Motor neuron (in vitro differentiated cells): ENCODE measurements around the gene POU2F2. TPM values are rescaled to one million over a fixed set of nuclear protein-coding genes. Genes with fewer than 3 reads are reported as not detected.

Experiments used
- ATAC-seq, 8 experiments: fragments of 200-7000 bp; cut with Tn5 transposase; replicated peaks in 6 of 8; 2 replicates each; pipeline ENCODE4 v1.8.0; 2021; ENCODE audit warnings: mild to moderate bottlenecking in 8 of 8, moderate library complexity in 8 of 8
- H3K27ac ChIP-seq, 2 donors: fragments of 250-450 bp; sonication (Bioruptor Pico); 2 replicates each; pipeline ENCODE4 v1.9.0; 2021; ENCODE audit warnings: antibody characterized with exemption in 2 of 2, mild to moderate bottlenecking in 2 of 2, moderate library complexity in 1 of 2
- H3K4me1 ChIP-seq, 2 donors: fragments of 250-450 bp; sonication (Bioruptor Pico); replicated peaks in 1 of 2; 2 replicates each; pipeline ENCODE4 v1.6.1; 2021; ENCODE audit warnings: antibody characterized with exemption in 2 of 2, mild to moderate bottlenecking in 2 of 2, moderate library complexity in 1 of 2
- H3K4me3 ChIP-seq, 5 donors: fragments of 250-450 bp; sonication (Bioruptor Pico); 2 replicates each; pipeline ENCODE4 v1.9.0; 2021; ENCODE audit warnings: antibody characterized with exemption in 5 of 5, mild to moderate bottlenecking in 5 of 5, moderate library complexity in 4 of 5
- WGBS, 10 experiments: fragments of 450-650 bp; shearing (Covaris generic); methylation state at CpG; one replicate each; pipeline ENCODE4 v1.0.0; 2022; 5-methylcytosine and 5-hydroxymethylcytosine counted together
- in situ Hi-C, 9 experiments: fragments of 400-800 bp; cut with MboI; loops; one replicate each; pipeline ENCODE4 v1.15.0; 2021; ENCODE audit warnings: low sequenced_read_pairs in 9 of 9, low pct_unique_long_range_greater_than_20kb in 2 of 9; ENCODE audit not compliant: unreplicated experiment in 9 of 9
- total RNA-seq, 8 experiments: library from RNA; unstranded; fragments of 300-600 nt; gene quantifications; 2 replicates each; pipeline versions ENCODE4 v1.2.3 to v1.2.4, GENCODE V29; 2022

POU2F2 gene
- total RNA-seq, 8 experiments from 2014 or later, result 0.54 to 30.6 (median 7.7) TPM

DNA sequence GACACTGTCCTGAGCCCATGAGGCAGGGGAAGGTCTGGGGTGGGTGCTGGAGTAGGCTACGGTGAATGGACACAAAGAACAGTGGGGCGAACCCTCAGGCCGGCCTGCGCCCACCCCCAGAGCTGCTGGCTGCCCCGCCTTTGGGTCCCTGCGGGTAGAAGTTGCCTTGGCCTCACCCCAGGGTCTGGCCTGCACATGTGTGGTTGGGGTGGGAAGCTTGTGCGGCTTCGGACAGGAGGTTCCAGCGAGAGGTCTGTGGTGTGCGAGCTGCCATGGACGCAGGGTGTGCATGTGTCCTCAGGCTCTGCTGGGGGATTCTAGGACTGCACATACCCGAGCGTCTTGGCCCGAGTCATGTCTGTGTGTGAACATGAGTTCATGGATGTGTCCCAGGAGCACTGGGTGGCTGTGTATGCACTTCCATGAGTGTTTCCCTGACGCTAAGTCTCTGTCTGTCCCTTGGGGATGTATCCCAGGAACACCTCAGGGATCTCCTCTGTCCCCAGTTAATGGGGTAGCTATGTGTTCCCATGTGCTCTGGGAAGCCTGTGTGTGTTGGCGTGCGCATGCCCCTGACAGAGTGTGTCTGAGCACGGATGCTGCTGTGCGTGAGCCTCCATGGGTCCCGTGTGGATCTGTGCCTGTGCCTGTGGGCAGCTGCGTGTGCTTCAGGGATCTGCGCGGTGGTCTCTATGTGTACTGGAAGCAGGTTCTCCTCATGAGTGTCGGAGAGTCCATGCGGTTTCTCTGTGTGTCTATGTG lies 20.8 kb upstream of the POU2F2 start:
- Histone ChIP-seq H3K4me3 (peak overlapping the region; percentile 7 to 30 (median 15)), H3K27ac (peak overlapping the region; percentile 97), H3K4me1 (peaks cover 74 to 82% of the 10 kb centered on the region in 2 donors)
- WGBS, 10 experiments, result 0 to 88% (median 80%) methylated on average over 2 to 4 of the region's 25 CpGs; no CpG with 5 or more reads in 7 of the 10 experiments
- peak in 1 of 8 experiments; percentile 58 for ATAC-seq
- in situ Hi-C loops, result no loop called here

GRCh38 chr19:42151782-42152684 lies 19.8 kb upstream of the POU2F2 start:
- H3K4me3 ChIP-seq, result peak overlapping the region; percentile 7 to 30 (median 15)
- whole genome bisulfite sequencing, 10 experiments, result 0 to 100% (median 59%) methylated on average over 1 to 5 of the region's 20 CpGs; no CpG with 5 or more reads in 3 of the 10 experiments
- in situ Hi-C loops, result no loop called here
- ATAC-seq, result no peak
- H3K4me1 ChIP-seq, result peaks cover 74 to 79% of the 10 kb centered on the region in 2 donors
- peak overlapping the region; percentile 97 for H3K27ac ChIP-seq

DNA sequence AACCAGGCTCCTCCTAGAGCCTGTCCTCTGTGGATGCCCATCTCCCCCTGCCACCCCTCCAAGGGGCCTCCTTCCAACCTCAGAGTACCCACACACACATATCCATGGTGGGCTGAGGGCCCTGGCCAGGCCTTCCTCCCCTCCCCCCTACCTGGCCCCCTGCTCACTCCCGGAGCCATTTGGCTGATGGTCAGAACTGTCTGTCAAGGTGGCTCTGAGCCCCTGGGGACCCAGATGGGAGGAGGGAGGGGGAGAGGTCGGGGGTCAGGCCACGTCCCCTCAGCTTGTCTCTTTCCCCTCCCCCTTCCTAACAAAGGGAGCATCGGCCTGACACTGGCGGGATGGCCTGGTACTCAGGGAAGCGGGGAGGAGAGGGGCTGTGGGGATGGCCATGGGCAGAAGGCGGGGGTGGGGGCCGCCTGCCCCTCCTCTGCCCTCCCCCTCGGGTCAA lies 18.7 kb upstream of the POU2F2 start:
- peak overlapping the region; percentile 6 to 21 (median 15) for H3K4me3 ChIP-seq

DNA sequence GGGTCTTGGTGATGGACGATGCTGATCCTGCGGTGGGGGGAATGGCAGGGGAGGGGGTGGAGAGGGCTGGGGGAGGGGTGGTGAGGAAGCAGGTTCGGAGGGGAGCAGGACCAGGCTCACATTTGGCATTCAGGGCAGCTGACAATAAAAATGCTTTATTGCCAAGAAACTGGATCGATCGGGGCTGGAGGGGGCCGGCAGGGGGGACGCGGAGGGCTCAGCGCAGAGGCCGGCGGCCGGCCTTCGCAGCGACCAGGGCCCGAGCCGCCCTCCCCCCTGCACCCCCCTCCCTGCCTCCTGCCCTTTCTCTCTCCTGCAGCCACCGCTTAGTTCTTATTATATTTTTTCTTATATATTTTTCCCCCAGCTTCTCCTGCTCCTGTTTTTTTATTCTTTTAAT lies 18.1 kb upstream of the POU2F2 start:
- Histone ChIP-seq H3K4me1 (peaks cover 61 to 63% of the 10 kb centered on the region in 2 donors), H3K4me3 (peak overlapping the region; percentile 6 to 21 (median 15)), H3K27ac (peak overlapping the region; percentile 97)
- in situ Hi-C loops, result no loop called here
- WGBS, 10 experiments, result no CpG with 5 or more reads among the region's 17 CpGs
- peak in 5 of 8 experiments; percentile 62 to 73 (median 64) for ATAC-seq

More for the DNA sequence above, 18.7 kb upstream of the POU2F2 start:
- Histone ChIP-seq H3K27ac (peak overlapping the region; percentile 97), H3K4me1 (peaks cover 66 to 69% of the 10 kb centered on the region in 2 donors)
- peak in 5 of 8 experiments; percentile 33 to 65 (median 60) for ATAC-seq
- no CpG with 5 or more reads among the region's 9 CpGs for WGBS, 10 experiments
- in situ Hi-C loops, result no loop called here

DNA sequence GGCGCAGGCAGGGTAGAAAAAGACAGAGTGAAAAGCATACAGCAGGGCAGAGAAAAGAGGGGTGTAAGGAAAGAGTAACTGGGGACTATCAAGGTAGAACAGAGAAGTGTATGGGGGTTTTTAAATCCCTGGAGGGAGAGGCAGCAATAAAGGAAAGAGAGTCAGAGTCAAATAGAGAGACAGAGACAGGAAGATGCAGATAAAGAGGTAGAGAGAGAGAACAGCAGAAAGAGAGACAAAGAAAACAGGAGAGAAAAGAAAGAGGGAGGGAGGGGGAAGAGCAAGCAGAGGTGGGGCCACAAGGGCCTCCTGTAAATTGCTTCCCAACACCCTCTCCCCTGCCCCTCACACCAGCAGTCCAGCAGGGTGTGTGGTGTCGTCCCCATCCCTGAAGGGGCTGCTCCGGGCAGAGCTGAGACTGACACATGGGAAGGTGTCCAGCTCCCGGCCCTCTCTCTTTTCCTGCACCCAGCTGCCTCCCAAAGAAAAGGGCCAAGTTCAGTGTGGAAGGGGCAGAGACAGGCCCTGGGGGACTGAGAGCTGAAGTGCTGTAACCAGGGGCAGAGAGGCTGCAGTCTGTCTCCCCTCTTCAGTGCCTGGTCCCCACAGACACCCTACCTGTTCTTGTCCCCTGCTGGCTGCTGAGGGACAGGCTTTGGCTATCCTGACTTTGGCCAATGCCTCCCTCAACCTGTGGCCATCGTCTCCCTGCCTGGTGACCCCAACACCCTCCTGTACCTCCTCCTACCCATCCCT lies 17.4 kb upstream of the POU2F2 start:
- H3K4me1 ChIP-seq, result peaks cover 53 to 56% of the 10 kb centered on the region in 2 donors
- peak in 4 of 8 experiments; percentile 2 to 9 (median 5) for ATAC-seq

DNA sequence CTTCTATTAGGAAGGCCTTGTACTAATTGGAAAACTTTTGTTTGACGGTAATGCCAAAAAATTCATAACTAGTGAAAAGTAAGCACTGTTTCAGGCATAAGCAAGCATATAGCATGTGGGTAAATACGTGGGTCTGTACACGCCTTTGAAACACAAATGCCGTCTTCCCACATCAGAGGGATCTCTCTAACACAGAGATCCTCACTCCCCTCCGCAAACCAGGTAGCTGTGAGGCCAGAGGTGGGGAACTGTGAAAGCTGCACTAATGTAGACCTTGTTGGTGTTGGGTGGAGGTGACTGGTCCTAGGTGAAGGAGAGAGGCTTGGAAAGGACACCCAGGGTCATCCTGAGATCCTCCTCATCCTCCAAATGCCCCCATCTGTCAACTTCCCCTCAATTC lies 16.0 kb upstream of the POU2F2 start:
- Histone ChIP-seq H3K27ac (no peak overlapping the region), H3K4me3 (no peak overlapping the region), H3K4me1 (peaks cover 45 to 54% of the 10 kb centered on the region in 2 donors)
- 0 to 100% (median 72%) methylated on average over 1 to 4 of the region's 5 CpGs; no CpG with 5 or more reads in 5 of the 10 experiments for WGBS, 10 experiments
- in situ Hi-C loops, result no loop called here
- no peak for ATAC-seq

More for the DNA sequence above, 17.4 kb upstream of the POU2F2 start:
- WGBS, 10 experiments, result 33 to 100% (median 67%) methylated on average over 1 of the region's 5 CpGs; no CpG with 5 or more reads in 3 of the 10 experiments
- no peak overlapping the region for H3K4me3 ChIP-seq
- peak overlapping the region; percentile 89 to 97 for H3K27ac ChIP-seq
- in situ Hi-C loops, result no loop called here

DNA sequence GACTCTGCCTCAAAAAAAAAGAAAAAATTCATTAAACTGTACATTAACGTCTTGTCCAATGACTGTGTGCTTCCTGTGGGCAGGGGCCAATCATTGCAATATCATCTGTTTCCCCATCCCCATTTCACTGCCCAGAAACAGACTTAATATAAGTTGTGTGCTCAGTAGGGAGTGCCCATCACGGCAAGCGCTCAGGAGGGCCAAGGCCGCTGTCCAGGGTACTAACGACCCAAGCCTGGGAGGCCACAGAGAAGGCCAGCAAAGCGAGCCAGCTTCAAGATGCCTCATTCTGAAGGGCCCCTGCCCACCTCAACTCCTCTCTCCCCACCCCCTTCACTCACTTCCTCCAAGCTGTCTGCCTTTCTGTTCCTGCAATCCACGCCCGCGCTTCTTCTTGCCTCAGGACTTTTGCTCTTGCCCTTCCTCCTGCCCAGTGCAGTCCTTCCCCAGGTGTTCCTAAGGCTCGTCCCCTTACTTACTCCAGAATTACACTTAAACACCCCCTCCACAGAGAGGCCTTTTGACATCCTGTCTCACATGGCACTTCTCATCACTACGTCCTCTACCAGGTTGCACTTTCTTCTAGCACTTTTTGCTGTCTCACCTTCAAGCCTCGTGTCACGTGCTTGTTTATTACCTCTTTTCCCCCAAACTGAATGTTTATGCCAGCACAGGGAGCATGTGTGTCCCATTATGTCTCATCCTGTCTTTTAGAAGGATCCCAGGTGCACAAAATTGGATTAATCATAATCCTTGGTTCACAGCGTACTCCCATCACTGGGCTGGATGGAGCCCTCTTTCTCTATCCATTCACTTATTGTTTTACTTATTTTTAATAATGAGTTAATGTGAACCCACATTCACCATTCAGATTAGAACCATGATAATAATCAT lies 11.3 kb upstream of the POU2F2 start:
- Histone ChIP-seq H3K4me1 (peaks cover 6 to 12% of the 10 kb centered on the region in 2 donors), H3K4me3 (no peak overlapping the region), H3K27ac (no peak overlapping the region)
- 17 to 100% (median 59%) methylated on average over 1 to 9 of the region's 14 CpGs for WGBS, 10 experiments
- in situ Hi-C loops, result no loop called here
- ATAC-seq, result peak in 5 of 8 experiments; percentile 28 to 79 (median 60)

GRCh38 chr19:42140125-42140754 lies 8.0 kb upstream of the POU2F2 start:
- ATAC-seq, result peak; percentile 67 to 96 (median 84)
- 0 to 70% (median 35%) methylated on average over 1 to 8 of the region's 8 CpGs; no CpG with 5 or more reads in 4 of the 10 experiments for WGBS, 10 experiments
- Histone ChIP-seq H3K4me3 (no peak overlapping the region), H3K4me1 (peaks cover 8 to 19% of the 10 kb centered on the region in 2 donors), H3K27ac (no peak overlapping the region)
- in situ Hi-C loops, result no loop called here

GRCh38 chr19:42134535-42135070 lies 2.4 kb upstream of the POU2F2 start:
- 63% methylated on average over 15 of the region's 26 CpGs; no CpG with 5 or more reads in 9 of the 10 experiments for WGBS, 10 experiments
- Histone ChIP-seq H3K4me1 (peaks cover 38 to 44% of the 10 kb centered on the region in 2 donors), H3K4me3 (no peak overlapping the region), H3K27ac (peak overlapping the region; percentile 20 to 74)
- in situ Hi-C loops, result loop anchor here in 1 of 9 experiments (10.0 kb wide), 1 partner anchor 50 kb away; no protein-coding TSS in a partner anchor
- peak in 5 of 8 experiments; percentile 42 to 83 (median 65) for ATAC-seq

GRCh38 chr19:42132851-42133528 lies 744 bp upstream of the POU2F2 start:
- ATAC-seq, result peak; percentile 2 to 85 (median 60)
- 0 to 17% (median 3%) methylated on average over 2 to 9 of the region's 46 CpGs; no CpG with 5 or more reads in 6 of the 10 experiments for WGBS, 10 experiments
- peak overlapping the region in 3 of 5 donors; percentile 18 to 26 (median 20) for H3K4me3 ChIP-seq
- in situ Hi-C loops, result loop anchor here in 1 of 9 experiments (10.0 kb wide), 1 partner anchor 52 kb away; no protein-coding TSS in a partner anchor
- H3K27ac ChIP-seq, result peak overlapping the region in 1 of 2 donors; percentile 17
- peaks cover 42 to 48% of the 10 kb centered on the region in 2 donors for H3K4me1 ChIP-seq
